ENCODE measurements around the gene DDX39A. TPM values are rescaled to one million over a fixed set of nuclear protein-coding genes. Genes with fewer than 3 reads are reported as not detected.
"Not testable (repeated sequence)": the region's sequence is repeated elsewhere in the genome, so short reads cannot be mapped to it uniquely, and the experiment has no call there.

Gene DDX39A
- total and polyA plus RNA-seq, 2 of the 13 experiments (the other 11 are each of a cell fraction or from before 2014, with no cell fraction given), result 34.6 to 90.4 TPM

- CTCF ChIA-PET (ENCODE audit: low intra/inter-chr PET ratio, low total read pairs); BruUV-seq (replicated peaks); ATAC-seq; H3K36me3 ChIP-seq (replicated peaks in 1 of 2; ENCODE audit: control insufficient read depth in 1 of 2, insufficient read depth in 2 of 2, low read length in 2 of 2); H3K79me2 ChIP-seq (ENCODE audit: insufficient read depth, low read length); H3K4me2 ChIP-seq (ENCODE audit: low read depth, low read length); DNase-seq (ENCODE audit: low spot score); POLR2A ChIA-PET; H4K20me1 ChIP-seq (ENCODE audit: insufficient read depth, low read length); in situ Hi-C loops (cut with HindIII; ENCODE audit: extremely low pct_ligation_motif_present, low pct_unique_long_range_greater_than_20kb); H3K9ac ChIP-seq (ENCODE audit: insufficient read depth, low read depth, low read length); intact Hi-C loops (cut with micrococcal nuclease; ENCODE audit: unreplicated experiment); H3K4me3 ChIP-seq (replicated peaks in 1 of 3; ENCODE audit: insufficient read depth in 1 of 3, low read depth in 2 of 3, low read length in 3 of 3); H3K9me3 ChIP-seq (ENCODE audit: low read length); H2AFZ ChIP-seq (ENCODE audit: low read length); FAIRE-seq; H3K27ac ChIP-seq (ENCODE audit: extremely low read length, insufficient read depth, low read length): not testable (repeated sequence)
- WGBS (ENCODE audit: low lambda C conversion rate), result 36% methylated on average over 9 of the region's 9 CpGs
- peak in 1 of 2 experiments; percentile 28; a peak in 2 of 4 replicates for TF ChIP-seq MAFK (conservative IDR thresholded peaks at IDR 0.05 in 1 of 2, IDR thresholded peaks at IDR 0.05 in 1 of 2; ENCODE audit: low read length in 2 of 2)
- 0 out of 2 replicates have a peak, but pooled peaks have one; percentile 1 for TF ChIP-seq MAFF (IDR thresholded peaks at IDR 0.05; ENCODE audit: low read depth, low read length)
- H3K4me1 ChIP-seq (ENCODE audit: insufficient read depth, low read length), result peaks cover 12% of the 10 kb centered on the region
- H3K27me3 ChIP-seq (ENCODE audit: control insufficient read depth in 1 of 2, insufficient read depth in 2 of 2, low read length in 2 of 2), result peaks cover 2 to 16% of the 10 kb centered on the region in 2 experiments; a peak in 4 of 5 replicates
These were observed 44.8 kb downstream of the DDX39A start for GRCh38 chr19:14374313-14374712.

- ATAC-seq; H3K27ac ChIP-seq (ENCODE audit: extremely low read length, insufficient read depth, low read length); H3K79me2 ChIP-seq (ENCODE audit: insufficient read depth, low read length); FAIRE-seq; in situ Hi-C loops (cut with HindIII; ENCODE audit: extremely low pct_ligation_motif_present, low pct_unique_long_range_greater_than_20kb); BruUV-seq (replicated peaks); H3K36me3 ChIP-seq (replicated peaks in 1 of 2; ENCODE audit: control insufficient read depth in 1 of 2, insufficient read depth in 2 of 2, low read length in 2 of 2); DNase-seq (ENCODE audit: low spot score); intact Hi-C loops (cut with micrococcal nuclease; ENCODE audit: unreplicated experiment); H4K20me1 ChIP-seq (ENCODE audit: insufficient read depth, low read length); CTCF ChIA-PET (ENCODE audit: low intra/inter-chr PET ratio, low total read pairs); H2AFZ ChIP-seq (ENCODE audit: low read length); H3K4me2 ChIP-seq (ENCODE audit: low read depth, low read length); H3K9ac ChIP-seq (ENCODE audit: insufficient read depth, low read depth, low read length); H3K9me3 ChIP-seq (ENCODE audit: low read length); H3K4me3 ChIP-seq (replicated peaks in 1 of 3; ENCODE audit: insufficient read depth in 1 of 3, low read depth in 2 of 3, low read length in 3 of 3): not testable (repeated sequence)
- POLR2A ChIA-PET, result interaction anchor here (0.6 kb wide), 1 partner anchor 8 kb away, joined by 3 read pairs; no protein-coding TSS in a partner anchor
- 38% methylated on average over 8 of the region's 8 CpGs for WGBS (ENCODE audit: low lambda C conversion rate)
- H3K27me3 ChIP-seq (ENCODE audit: control insufficient read depth in 1 of 2, insufficient read depth in 2 of 2, low read length in 2 of 2), result peaks cover 2 to 19% of the 10 kb centered on the region in 2 experiments; a peak in 4 of 5 replicates
- peaks cover 14% of the 10 kb centered on the region for H3K4me1 ChIP-seq (ENCODE audit: insufficient read depth, low read length)
These were observed 46.6 kb downstream of the DDX39A start for GRCh38 chr19:14372384-14373077.
